Mammary epithelial cell (primary cell): ENCODE measurements around the gene AGPAT1.

ENCODE experiments used
- CTCF ChIP-seq, 2 donors: IDR thresholded peaks in 1 of 2; conservative IDR thresholded peaks in 1 of 2; 2 replicates each; pipeline ENCODE4 v1.5.1; 2011 to 2012; ENCODE audit warnings: inconsistent platforms in 2 of 2, low read length in 2 of 2, mild to moderate bottlenecking in 2 of 2, control low read depth in 1 of 2, low read depth in 1 of 2; ENCODE audit not compliant: insufficient read depth in 1 of 2; ENCODE audit errors: extremely low read depth in 1 of 2
- EZH2 ChIP-seq: IDR thresholded peaks from 2 replicates; pipeline ENCODE4 v1.6.1; 2012; ENCODE audit warnings: low read length, inconsistent platforms, borderline replicate concordance

GRCh38 chr6:32184084-32184640 is 8.3 kb upstream of the AGPAT1 start, which contains the start of gene AGER:
- TF ChIP-seq CTCF (conservative IDR thresholded peaks at IDR 0.05 in 1 of 2, IDR thresholded peaks at IDR 0.05 in 1 of 2; ENCODE audit: extremely low read depth in 1 of 2, insufficient read depth in 1 of 2, low read depth in 1 of 2, low read length in 2 of 2) (no peak), EZH2 (no peak)
